Stimulated activated CD4-positive, alpha-beta T cell treated with anti-CD3 and anti-CD28 coated beads, TNF-alpha, amount 100 ng/mL, for 4 hours (primary cell): ENCODE data around the gene AHR.
"Not testable (repeated sequence)": the region's sequence is repeated elsewhere in the genome, so short reads cannot be mapped to it uniquely, and the experiment has no call there.

ENCODE experiments used
- DNase-seq, 3 experiments: peaks; one replicate each; pipeline ENCODE4 v3.0.0-alpha.2; 2020; ENCODE audit warnings: low read depth in 3 of 3

The AHR gene

GRCh38 chr7:17376595-17376994 is 78.1 kb downstream of the AHR start:
- no peak for DNase-seq

GRCh38 chr7:17380736-17381662 is 82.5 kb downstream of the AHR start:
- no peak for DNase-seq

- not testable (repeated sequence) for DNase-seq
Measured at GRCh38 chr7:17382408-17383354, 84.2 kb downstream of the AHR start.

- no peak for DNase-seq
Measured at GRCh38 chr7:17384400-17384799, 85.9 kb downstream of the AHR start.

GRCh38 chr7:17385612-17386011 is 87.2 kb downstream of the AHR start:
- no peak for DNase-seq

GRCh38 chr7:17390392-17390791 is 91.9 kb downstream of the AHR start:
- no peak for DNase-seq

- DNase-seq = no peak
Measured at GRCh38 chr7:17391366-17391765, 92.9 kb downstream of the AHR start.

GRCh38 chr7:17392846-17393245 is 94.4 kb downstream of the AHR start:
- DNase-seq = no peak

GRCh38 chr7:17394563-17394962 is 96.1 kb downstream of the AHR start:
- DNase-seq = not testable (repeated sequence)
